ENCODE results near the gene ADAMTS19.

DNA sequence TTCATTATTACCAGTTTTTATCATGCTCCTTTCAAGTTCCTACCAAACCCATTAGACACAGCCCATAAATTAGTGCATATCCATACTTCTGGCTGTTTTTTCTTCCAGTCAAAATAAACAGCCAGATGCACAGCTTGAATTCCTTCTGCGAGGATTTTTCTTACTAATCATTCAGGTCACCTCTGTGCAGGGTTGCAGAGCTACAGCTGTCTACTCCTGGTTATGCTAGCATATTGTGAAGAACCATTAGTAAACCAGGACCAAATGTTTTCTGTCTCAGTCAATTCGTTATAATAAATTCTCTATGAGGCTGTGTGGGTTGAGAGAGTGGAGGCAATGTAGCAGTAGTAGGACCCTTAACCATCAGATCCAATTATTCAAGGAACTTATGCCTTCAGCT lies 279.7 kb downstream of the ADAMTS19 start:
- TF ChIP-seq RAD21 (IDR thresholded peaks at IDR 0.05; ENCODE audit: low read depth) (no peak), CREB1 (IDR thresholded peaks at IDR 0.05; ENCODE audit: low read depth) (no peak), CEBPB (IDR thresholded peaks at IDR 0.05) (no peak)
- TF ChIP-seq, protein P1, sequence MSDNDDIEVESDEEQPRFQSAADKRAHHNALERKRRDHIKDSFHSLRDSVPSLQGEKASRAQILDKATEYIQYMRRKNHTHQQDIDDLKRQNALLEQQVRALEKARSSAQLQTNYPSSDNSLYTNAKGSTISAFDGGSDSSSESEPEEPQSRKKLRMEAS (IDR thresholded peaks at IDR 0.05), result no peak
- TF ChIP-seq, protein P2, sequence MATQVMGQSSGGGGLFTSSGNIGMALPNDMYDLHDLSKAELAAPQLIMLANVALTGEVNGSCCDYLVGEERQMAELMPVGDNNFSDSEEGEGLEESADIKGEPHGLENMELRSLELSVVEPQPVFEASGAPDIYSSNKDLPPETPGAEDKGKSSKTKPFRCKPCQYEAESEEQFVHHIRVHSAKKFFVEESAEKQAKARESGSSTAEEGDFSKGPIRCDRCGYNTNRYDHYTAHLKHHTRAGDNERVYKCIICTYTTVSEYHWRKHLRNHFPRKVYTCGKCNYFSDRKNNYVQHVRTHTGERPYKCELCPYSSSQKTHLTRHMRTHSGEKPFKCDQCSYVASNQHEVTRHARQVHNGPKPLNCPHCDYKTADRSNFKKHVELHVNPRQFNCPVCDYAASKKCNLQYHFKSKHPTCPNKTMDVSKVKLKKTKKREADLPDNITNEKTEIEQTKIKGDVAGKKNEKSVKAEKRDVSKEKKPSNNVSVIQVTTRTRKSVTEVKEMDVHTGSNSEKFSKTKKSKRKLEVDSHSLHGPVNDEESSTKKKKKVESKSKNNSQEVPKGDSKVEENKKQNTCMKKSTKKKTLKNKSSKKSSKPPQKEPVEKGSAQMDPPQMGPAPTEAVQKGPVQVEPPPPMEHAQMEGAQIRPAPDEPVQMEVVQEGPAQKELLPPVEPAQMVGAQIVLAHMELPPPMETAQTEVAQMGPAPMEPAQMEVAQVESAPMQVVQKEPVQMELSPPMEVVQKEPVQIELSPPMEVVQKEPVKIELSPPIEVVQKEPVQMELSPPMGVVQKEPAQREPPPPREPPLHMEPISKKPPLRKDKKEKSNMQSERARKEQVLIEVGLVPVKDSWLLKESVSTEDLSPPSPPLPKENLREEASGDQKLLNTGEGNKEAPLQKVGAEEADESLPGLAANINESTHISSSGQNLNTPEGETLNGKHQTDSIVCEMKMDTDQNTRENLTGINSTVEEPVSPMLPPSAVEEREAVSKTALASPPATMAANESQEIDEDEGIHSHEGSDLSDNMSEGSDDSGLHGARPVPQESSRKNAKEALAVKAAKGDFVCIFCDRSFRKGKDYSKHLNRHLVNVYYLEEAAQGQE (IDR thresholded peaks at IDR 0.05; ENCODE audit: low read depth), result no peak
